ENCODE measurements around the gene CLRN2. TPM values are rescaled to one million over a fixed set of nuclear protein-coding genes. Genes with fewer than 3 reads are reported as not detected.

Gene CLRN2
- total RNA-seq, 1 experiment from 2014 or later, result not detected

GRCh38 chr4:17480210-17480927 is 34.6 kb upstream of the CLRN2 start:
- no peak overlapping the region for H3K4me2 ChIP-seq (ENCODE audit: low read length)
- H3K4me3 ChIP-seq (replicated peaks in 1 of 2; ENCODE audit: low read depth in 1 of 2, low read length in 2 of 2), result no peak overlapping the region
- no peak overlapping the region for H3K27ac ChIP-seq (ENCODE audit: low read depth, low read length)
- no peak overlapping the region for H3K9ac ChIP-seq (ENCODE audit: low read length)
- no peaks in the 10 kb centered on the region for H3K9me3 ChIP-seq (ENCODE audit: control insufficient read depth in 1 of 2, insufficient read depth in 1 of 2, low read depth in 1 of 2, low read length in 2 of 2)
- TF ChIP-seq, protein P1, sequence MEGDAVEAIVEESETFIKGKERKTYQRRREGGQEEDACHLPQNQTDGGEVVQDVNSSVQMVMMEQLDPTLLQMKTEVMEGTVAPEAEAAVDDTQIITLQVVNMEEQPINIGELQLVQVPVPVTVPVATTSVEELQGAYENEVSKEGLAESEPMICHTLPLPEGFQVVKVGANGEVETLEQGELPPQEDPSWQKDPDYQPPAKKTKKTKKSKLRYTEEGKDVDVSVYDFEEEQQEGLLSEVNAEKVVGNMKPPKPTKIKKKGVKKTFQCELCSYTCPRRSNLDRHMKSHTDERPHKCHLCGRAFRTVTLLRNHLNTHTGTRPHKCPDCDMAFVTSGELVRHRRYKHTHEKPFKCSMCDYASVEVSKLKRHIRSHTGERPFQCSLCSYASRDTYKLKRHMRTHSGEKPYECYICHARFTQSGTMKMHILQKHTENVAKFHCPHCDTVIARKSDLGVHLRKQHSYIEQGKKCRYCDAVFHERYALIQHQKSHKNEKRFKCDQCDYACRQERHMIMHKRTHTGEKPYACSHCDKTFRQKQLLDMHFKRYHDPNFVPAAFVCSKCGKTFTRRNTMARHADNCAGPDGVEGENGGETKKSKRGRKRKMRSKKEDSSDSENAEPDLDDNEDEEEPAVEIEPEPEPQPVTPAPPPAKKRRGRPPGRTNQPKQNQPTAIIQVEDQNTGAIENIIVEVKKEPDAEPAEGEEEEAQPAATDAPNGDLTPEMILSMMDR (IDR thresholded peaks at IDR 0.05 in 2 of 3, conservative IDR thresholded peaks at IDR 0.05 in 1 of 3; ENCODE audit: borderline replicate concordance in 1 of 3, insufficient read depth in 1 of 3, low read depth in 2 of 3, low read length in 2 of 3), result no peak
- TF ChIP-seq ZFX (IDR thresholded peaks at IDR 0.05) (no peak), EGR1 (IDR thresholded peaks at IDR 0.05; ENCODE audit: low read depth) (no peak), SRF (IDR thresholded peaks at IDR 0.05; ENCODE audit: low read depth) (no peak), SIN3A (IDR thresholded peaks at IDR 0.05; ENCODE audit: low read depth) (no peak), RAD21 (IDR thresholded peaks at IDR 0.05; ENCODE audit: low read depth) (no peak), CEBPB (IDR thresholded peaks at IDR 0.05; ENCODE audit: low read depth) (no peak), ZNF274 (IDR thresholded peaks at IDR 0.05; ENCODE audit: low read depth, low read length) (no peak), REST (IDR thresholded peaks at IDR 0.05; ENCODE audit: low read depth) (no peak), SP1 (IDR thresholded peaks at IDR 0.05; ENCODE audit: low read depth) (no peak)
- TF ChIP-seq, protein P2, sequence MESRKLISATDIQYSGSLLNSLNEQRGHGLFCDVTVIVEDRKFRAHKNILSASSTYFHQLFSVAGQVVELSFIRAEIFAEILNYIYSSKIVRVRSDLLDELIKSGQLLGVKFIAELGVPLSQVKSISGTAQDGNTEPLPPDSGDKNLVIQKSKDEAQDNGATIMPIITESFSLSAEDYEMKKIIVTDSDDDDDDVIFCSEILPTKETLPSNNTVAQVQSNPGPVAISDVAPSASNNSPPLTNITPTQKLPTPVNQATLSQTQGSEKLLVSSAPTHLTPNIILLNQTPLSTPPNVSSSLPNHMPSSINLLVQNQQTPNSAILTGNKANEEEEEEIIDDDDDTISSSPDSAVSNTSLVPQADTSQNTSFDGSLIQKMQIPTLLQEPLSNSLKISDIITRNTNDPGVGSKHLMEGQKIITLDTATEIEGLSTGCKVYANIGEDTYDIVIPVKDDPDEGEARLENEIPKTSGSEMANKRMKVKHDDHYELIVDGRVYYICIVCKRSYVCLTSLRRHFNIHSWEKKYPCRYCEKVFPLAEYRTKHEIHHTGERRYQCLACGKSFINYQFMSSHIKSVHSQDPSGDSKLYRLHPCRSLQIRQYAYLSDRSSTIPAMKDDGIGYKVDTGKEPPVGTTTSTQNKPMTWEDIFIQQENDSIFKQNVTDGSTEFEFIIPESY (IDR thresholded peaks at IDR 0.05; ENCODE audit: extremely low read depth, insufficient replicate concordance, low read length), result no peak
- TF ChIP-seq, protein P3, sequence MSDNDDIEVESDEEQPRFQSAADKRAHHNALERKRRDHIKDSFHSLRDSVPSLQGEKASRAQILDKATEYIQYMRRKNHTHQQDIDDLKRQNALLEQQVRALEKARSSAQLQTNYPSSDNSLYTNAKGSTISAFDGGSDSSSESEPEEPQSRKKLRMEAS (IDR thresholded peaks at IDR 0.05), result no peak
- ChIA-PET CTCF (no interaction called here), RAD21 (ENCODE audit: low non-redundant PET in 1 of 2, low total read pairs in 2 of 2, uncharacterized antibody in 2 of 2, unreplicated experiment in 2 of 2) (no interaction called here), POLR2A (no interaction called here)
- BruUV-seq (replicated peaks), result no TSS peak
- DNase-seq (ENCODE audit: low read depth, low spot score), result no peak
- H3K36me3 ChIP-seq (ENCODE audit: control insufficient read depth in 1 of 2, insufficient read depth in 2 of 2, low read length in 2 of 2), result 0 out of 4 replicates have a peak, but pooled peaks cover 0 to 3% of the 10 kb centered on the region in 2 experiments
- H3K4me1 ChIP-seq (ENCODE audit: control insufficient read depth in 1 of 2, insufficient read depth in 2 of 2, low read length in 2 of 2), result no peaks in the 10 kb centered on the region
- intact Hi-C loops (cut with micrococcal nuclease), result no loop called here
- H3K9me2 ChIP-seq (ENCODE audit: insufficient read depth), result no peaks in the 10 kb centered on the region
- no peaks in the 10 kb centered on the region for H4K20me1 ChIP-seq (ENCODE audit: insufficient read depth)
- no peaks in the 10 kb centered on the region for H3K27me3 ChIP-seq (ENCODE audit: insufficient read depth, low read length)
- H2AFZ ChIP-seq (ENCODE audit: low read depth, low read length, poor library complexity, severe bottlenecking), result no peak overlapping the region
- ATAC-seq, result no peak
- no peaks in the 10 kb centered on the region for H3K79me2 ChIP-seq (ENCODE audit: insufficient read depth, low read length)

All from HCT116 (cell line).